Calu3 (cell line): ENCODE results near the gene TXN2. TPM values are rescaled to one million over a fixed set of nuclear protein-coding genes. Genes with fewer than 3 reads are reported as not detected.

Experiments
- BruUV-seq: library from RNA; stranded (reverse); fragments of 400-500 nt; replicated peaks from 2 replicates; lab custom pipeline; 2021; lab: Mats Ljungman, UMichigan
- CTCF ChIA-PET: fragments of 300-600 bp; sonication (Branson Sonifier 250); formaldehyde crosslinking; loops from one replicate; lab custom pipeline; 2022; ENCODE audit warnings: antibody characterized with exemption; lab: Charles Lee
- DNase-seq: peaks from one replicate; pipeline ENCODE4 v3.0.0; 2022
- H3K27ac Mint-ChIP-seq: one replicate; pipeline ENCODE4 v1.8.0; 2022; ENCODE audit warnings: mixed read lengths; ENCODE audit not compliant: unreplicated experiment
- H3K27me3 Mint-ChIP-seq: one replicate; pipeline ENCODE4 v1.8.0; 2022; ENCODE audit warnings: mixed read lengths; ENCODE audit not compliant: unreplicated experiment
- H3K36me3 Mint-ChIP-seq: one replicate; pipeline ENCODE4 v1.8.0; 2022; ENCODE audit warnings: mild to moderate bottlenecking, moderate library complexity, mixed read lengths; ENCODE audit not compliant: insufficient read depth, unreplicated experiment
- H3K4me1 Mint-ChIP-seq: one replicate; pipeline ENCODE4 v1.8.0; 2022; ENCODE audit warnings: mild to moderate bottlenecking, low read depth, mixed read lengths; ENCODE audit not compliant: unreplicated experiment
- H3K4me3 Mint-ChIP-seq: one replicate; pipeline ENCODE4 v1.8.0; 2022; ENCODE audit warnings: mild to moderate bottlenecking, low read depth, moderate library complexity, mixed read lengths; ENCODE audit not compliant: unreplicated experiment
- H3K9me3 Mint-ChIP-seq: one replicate; pipeline ENCODE4 v1.8.0; 2022; ENCODE audit warnings: low read depth, mixed read lengths; ENCODE audit not compliant: unreplicated experiment
- intact Hi-C: fragments of 100-400 bp; cut with micrococcal nuclease; formaldehyde crosslinking; loops from one replicate; pipeline ENCODE4 v1.10.0; 2022; ENCODE audit not compliant: unreplicated experiment
- total RNA-seq: library from RNA; stranded (reverse); gene quantifications from 2 replicates; pipeline ENCODE4 v1.2.3, GENCODE V29; 2022
- TF ChIP-seq, protein P1 (sequence below): fragments of 200-600 bp; IDR thresholded peaks from one replicate; pipeline ENCODE4 v1.8.0; 2022; ENCODE audit warnings: antibody characterized with exemption; ENCODE audit not compliant: unreplicated experiment

Gene TXN2
- total RNA-seq, 1 experiment from 2014 or later = 58.4 TPM

DNA sequence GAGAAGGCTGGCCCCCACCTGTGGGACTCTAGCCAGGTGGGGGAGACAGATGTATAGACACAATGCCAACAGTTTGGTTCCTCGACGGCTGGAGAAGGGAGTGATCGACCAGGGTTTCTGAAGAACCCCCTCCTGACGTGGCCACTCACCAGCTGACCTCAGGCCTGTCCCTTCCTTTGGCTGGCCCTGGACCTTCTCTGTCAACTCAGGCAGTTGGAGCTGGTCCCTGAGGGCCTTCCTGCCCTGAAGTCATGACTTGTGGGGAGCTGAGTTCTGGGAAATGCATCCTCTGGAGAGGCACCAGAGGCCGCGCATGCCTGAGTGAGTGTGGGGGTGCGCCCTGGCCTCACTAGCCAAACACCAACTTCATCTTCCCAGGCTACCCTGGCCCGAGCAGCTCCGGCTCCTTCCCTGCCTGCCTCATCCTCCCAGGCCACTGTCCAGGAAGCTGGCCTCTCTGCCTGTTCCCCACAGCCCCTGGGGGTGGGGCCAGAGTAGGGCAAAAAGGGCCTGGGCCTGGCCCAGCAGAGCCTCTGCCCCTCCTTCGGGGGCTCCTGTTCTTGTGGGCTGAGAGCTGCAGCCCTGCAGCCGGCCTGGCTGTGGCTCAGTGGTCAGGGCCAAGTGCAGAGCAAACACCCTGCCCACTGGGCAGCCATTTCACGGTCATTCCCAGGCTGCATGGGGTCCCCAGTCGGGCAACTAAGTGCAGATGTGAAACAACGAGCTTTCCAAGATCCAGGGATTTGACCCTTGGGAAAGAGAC, 23.6 kb downstream of the TXN2 start:
- H3K27me3 Mint-ChIP-seq = no peaks in the 10 kb centered on the region
- CTCF ChIA-PET = interaction anchor here (0.5 to 0.6 kb wide), 2 partner anchors 16 to 61 kb away, joined by 4 to 6 read pairs; no protein-coding TSS in a partner anchor
- no peaks in the 10 kb centered on the region for H3K9me3 Mint-ChIP-seq
- intact Hi-C loops = no loop called here
- H3K4me3 Mint-ChIP-seq = no peak overlapping the region
- no TSS peak for BruUV-seq
- no peak overlapping the region for H3K27ac Mint-ChIP-seq
- TF ChIP-seq, protein P1, sequence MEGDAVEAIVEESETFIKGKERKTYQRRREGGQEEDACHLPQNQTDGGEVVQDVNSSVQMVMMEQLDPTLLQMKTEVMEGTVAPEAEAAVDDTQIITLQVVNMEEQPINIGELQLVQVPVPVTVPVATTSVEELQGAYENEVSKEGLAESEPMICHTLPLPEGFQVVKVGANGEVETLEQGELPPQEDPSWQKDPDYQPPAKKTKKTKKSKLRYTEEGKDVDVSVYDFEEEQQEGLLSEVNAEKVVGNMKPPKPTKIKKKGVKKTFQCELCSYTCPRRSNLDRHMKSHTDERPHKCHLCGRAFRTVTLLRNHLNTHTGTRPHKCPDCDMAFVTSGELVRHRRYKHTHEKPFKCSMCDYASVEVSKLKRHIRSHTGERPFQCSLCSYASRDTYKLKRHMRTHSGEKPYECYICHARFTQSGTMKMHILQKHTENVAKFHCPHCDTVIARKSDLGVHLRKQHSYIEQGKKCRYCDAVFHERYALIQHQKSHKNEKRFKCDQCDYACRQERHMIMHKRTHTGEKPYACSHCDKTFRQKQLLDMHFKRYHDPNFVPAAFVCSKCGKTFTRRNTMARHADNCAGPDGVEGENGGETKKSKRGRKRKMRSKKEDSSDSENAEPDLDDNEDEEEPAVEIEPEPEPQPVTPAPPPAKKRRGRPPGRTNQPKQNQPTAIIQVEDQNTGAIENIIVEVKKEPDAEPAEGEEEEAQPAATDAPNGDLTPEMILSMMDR = no peak
- peaks cover 24% of the 10 kb centered on the region for H3K36me3 Mint-ChIP-seq
- peaks cover 30% of the 10 kb centered on the region for H3K4me1 Mint-ChIP-seq
- DNase-seq = no peak

DNA sequence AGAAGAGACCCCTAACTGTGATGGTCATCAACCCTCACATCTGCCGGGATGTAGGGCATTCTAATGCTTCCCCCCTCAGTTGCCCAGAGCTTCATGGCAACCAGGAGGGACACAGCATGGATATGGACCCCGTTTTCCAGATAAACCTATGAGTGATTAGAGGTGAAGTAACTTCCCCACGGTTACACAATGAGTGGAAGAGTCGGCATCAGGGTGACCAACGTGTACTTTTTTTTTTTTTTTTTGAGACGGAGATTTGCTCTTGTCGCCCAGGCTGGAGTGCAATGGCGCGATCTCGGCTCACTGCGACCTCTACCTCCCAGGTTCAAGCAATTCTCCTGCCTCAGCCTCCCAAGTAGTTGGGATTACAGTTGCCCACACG, 25.0 kb downstream of the TXN2 start:
- intact Hi-C loops = no loop called here
- Mint-ChIP-seq H3K27ac (peak overlapping the region; percentile 85), H3K4me3 (peak overlapping the region; percentile 58), H3K36me3 (peaks cover 23% of the 10 kb centered on the region), H3K9me3 (no peaks in the 10 kb centered on the region), H3K4me1 (peaks cover 32% of the 10 kb centered on the region), H3K27me3 (no peaks in the 10 kb centered on the region)
- TF ChIP-seq, protein P1 = no peak
- CTCF ChIA-PET = interaction anchor here (0.7 kb wide), 1 partner anchor 203 kb away, joined by 5 read pairs; the partner anchor contains the start of gene APOL1
- no peak for DNase-seq
- no TSS peak for BruUV-seq

DNA sequence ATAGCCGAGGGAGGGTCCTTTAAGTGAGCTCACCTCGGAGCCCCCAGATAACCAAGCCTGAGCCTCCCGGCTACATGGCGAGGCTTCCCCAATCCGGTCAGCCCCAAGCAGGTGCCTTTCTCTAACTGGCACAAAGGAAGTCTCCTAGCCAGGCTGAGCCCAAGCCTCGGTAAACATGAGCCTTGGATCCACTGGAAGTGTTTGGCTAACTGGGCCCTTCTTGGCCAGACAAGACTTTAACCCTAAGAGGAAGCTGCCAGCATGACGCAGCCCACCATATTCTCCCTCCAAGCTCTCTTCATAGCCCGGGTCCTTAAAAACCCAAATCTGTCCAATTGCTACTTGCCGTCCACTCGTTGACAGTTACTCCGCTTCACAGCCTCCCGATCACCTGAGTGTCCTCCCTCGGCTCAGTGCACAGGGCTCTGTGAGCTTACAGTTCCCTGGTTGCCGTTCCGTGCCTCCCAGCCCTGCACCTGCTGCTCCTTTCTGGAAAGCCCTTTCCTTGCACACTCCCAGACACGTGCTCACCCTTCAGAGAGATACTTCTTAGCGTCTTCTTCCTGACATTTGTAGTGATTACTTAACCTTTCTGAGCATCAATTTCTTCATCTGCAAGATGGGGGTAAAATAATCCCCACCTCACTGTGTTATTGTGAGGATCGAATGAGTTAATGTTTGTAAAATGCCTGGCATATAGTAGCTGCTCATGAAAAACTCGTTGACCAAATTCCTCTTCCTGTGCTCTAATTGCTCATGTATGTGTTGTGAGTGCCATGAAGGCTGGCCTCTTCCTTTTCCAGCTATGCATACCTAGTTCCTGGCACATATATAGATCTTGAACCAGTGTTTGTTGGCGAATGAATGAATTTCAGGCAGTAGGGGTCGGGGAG, 25.6 kb downstream of the TXN2 start:
- Mint-ChIP-seq H3K9me3 (no peaks in the 10 kb centered on the region), H3K27me3 (no peaks in the 10 kb centered on the region), H3K27ac (peak overlapping the region; percentile 85), H3K4me1 (peaks cover 26% of the 10 kb centered on the region), H3K4me3 (peak overlapping the region; percentile 58), H3K36me3 (peaks cover 23% of the 10 kb centered on the region)
- CTCF ChIA-PET = interaction anchor here (0.6 to 1.5 kb wide), 5 partner anchors 12 to 163 kb away, joined by 3 to 9 read pairs (median 4); no protein-coding TSS in a partner anchor
- TF ChIP-seq, protein P1 = no peak
- no peak for DNase-seq
- intact Hi-C loops = no loop called here
- BruUV-seq = TSS peak; percentile 91

DNA sequence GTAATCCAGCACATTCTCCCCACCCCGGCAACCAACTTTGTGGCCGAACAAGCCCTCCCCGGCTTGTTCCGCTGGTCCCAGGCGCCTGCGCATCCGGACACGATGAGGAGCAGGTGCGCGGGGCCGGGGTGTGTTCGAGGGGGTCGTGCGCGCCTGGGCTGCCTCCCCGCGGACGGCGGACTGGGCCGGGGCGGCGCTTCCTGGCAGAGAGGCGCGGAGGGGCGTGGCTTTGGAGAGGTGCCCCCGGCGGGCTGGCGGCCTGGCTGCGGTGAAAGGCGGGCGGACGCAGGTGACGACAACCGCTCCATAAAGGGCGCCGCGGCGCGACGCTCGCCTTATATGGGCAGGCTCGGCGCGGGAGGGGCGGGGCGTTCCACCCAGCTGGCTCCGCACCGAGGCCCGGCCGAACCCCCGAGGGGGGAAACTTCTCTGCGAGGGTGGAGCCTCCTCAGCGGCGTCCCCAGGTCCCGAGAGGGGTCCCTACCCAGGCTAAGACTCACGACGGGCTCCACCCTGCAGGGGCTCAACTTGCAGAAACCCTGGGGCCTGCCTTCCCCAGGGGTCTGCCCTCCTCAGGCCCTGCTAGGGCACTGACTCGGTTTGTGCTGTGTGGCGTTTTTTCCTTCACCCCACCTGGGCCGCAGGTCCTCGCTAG, 26.4 kb downstream of the TXN2 start:
- CTCF ChIA-PET = interaction anchor here (0.6 to 1.5 kb wide), 5 partner anchors 12 to 162 kb away, joined by 3 to 9 read pairs (median 4); no protein-coding TSS in a partner anchor
- Mint-ChIP-seq H3K4me1 (peaks cover 22% of the 10 kb centered on the region), H3K27me3 (no peaks in the 10 kb centered on the region), H3K36me3 (peaks cover 23% of the 10 kb centered on the region), H3K4me3 (peak overlapping the region; percentile 58), H3K9me3 (no peaks in the 10 kb centered on the region), H3K27ac (peak overlapping the region; percentile 85)
- DNase-seq = peak; percentile 97
- BruUV-seq = no TSS peak
- TF ChIP-seq, protein P1 = no peak
- intact Hi-C loops = loop anchor here (5.0 kb wide), 1 partner anchor 68 kb away; the partner anchor contains the start of gene MYH9
